T-cell (primary cell): ENCODE results near the gene ETFRF1. TPM values are rescaled to one million over a fixed set of nuclear protein-coding genes. Genes with fewer than 3 reads are reported as not detected.

Source experiments
- ATAC-seq, 4 experiments: fragments of 200-7000 bp in 3 of 4; fragments of 150-1000 bp in 1 of 4; cut with Tn5 transposase; replicated peaks in 1 of 4; 1 replicate in 3 of 4; 2 replicates in 1 of 4; pipeline ENCODE4 v1.10.0; 2021; ENCODE audit warnings: moderate library complexity in 3 of 4, mild to moderate bottlenecking in 2 of 4, moderate number of reproducible peaks in 1 of 4
- CTCF ChIA-PET, 2 donors: fragments of 300-600 bp; sonication (Branson Sonifier 250); formaldehyde crosslinking; loops; one replicate each; lab custom pipeline; 2022; ENCODE audit warnings: antibody characterized with exemption in 2 of 2; lab: Charles Lee
- POLR2A ChIA-PET, 2 donors: fragments of 300-600 bp; sonication (Branson Sonifier 250); formaldehyde crosslinking; loops; one replicate each; lab custom pipeline; 2022; ENCODE audit warnings: antibody characterized with exemption in 2 of 2; lab: Charles Lee
- DNase-seq, 35 experiments: peaks; one replicate each; pipeline versions ENCODE4 v3.0.0 to v3.0.0-alpha.2; 2013 to 2023
- H3K27ac ChIP-seq: one replicate; pipeline ENCODE4 v1.5.1; 2013; ENCODE audit warnings: low read length
- H3K27me3 ChIP-seq, 2 experiments: replicated peaks in 1 of 2; 1 replicate in 1 of 2; 2 replicates in 1 of 2; pipeline versions ENCODE4 v1.6.1 to v1.7.0; 2013; ENCODE audit warnings: low read length in 1 of 2, mixed read lengths in 1 of 2; ENCODE audit not compliant: control insufficient read depth in 2 of 2, insufficient read depth in 2 of 2; ENCODE audit errors: extremely low read depth in 1 of 2
- H3K36me3 ChIP-seq, 2 donors: 1 replicate in 1 of 2; 2 replicates in 1 of 2; pipeline versions ENCODE4 v1.6.1 to v1.7.0; 2013; ENCODE audit warnings: low read length in 1 of 2; ENCODE audit not compliant: control insufficient read depth in 2 of 2, insufficient read depth in 1 of 2; ENCODE audit errors: extremely low read depth in 1 of 2
- H3K4me1 ChIP-seq, 2 experiments: 1 replicate in 1 of 2; 2 replicates in 1 of 2; pipeline versions ENCODE4 v1.6.1 to v1.7.0; 2013; ENCODE audit warnings: low read length in 2 of 2, mixed read lengths in 1 of 2; ENCODE audit not compliant: insufficient read depth in 2 of 2, control insufficient read depth in 1 of 2; ENCODE audit errors: extremely low read depth in 1 of 2
- H3K4me3 ChIP-seq, 2 donors: 1 replicate in 1 of 2; 2 replicates in 1 of 2; pipeline versions ENCODE4 v1.5.1 to v1.7.0; 2013; ENCODE audit warnings: mild to moderate bottlenecking in 2 of 2, low read length in 1 of 2, moderate library complexity in 1 of 2; ENCODE audit not compliant: control insufficient read depth in 1 of 2; ENCODE audit errors: extremely low read depth in 1 of 2
- H3K9me3 ChIP-seq: 2 replicates; pipeline ENCODE4 v1.7.0; 2013
- H3K27ac Mint-ChIP-seq, 2 donors: one replicate each; pipeline ENCODE4 v1.8.0; 2020 to 2021; ENCODE audit warnings: mild to moderate bottlenecking in 2 of 2, mixed read lengths in 2 of 2
- H3K27me3 Mint-ChIP-seq, 2 donors: one replicate each; pipeline ENCODE4 v1.8.0; 2021 to 2022; ENCODE audit warnings: mixed read lengths in 2 of 2
- H3K36me3 Mint-ChIP-seq: one replicate; pipeline ENCODE4 v1.8.0; 2021; ENCODE audit warnings: mixed read lengths
- H3K4me1 Mint-ChIP-seq, 3 donors: one replicate each; pipeline ENCODE4 v1.8.0; 2020 to 2022; ENCODE audit warnings: mixed read lengths in 3 of 3, mild to moderate bottlenecking in 1 of 3
- H3K4me3 Mint-ChIP-seq, 3 donors: one replicate each; pipeline ENCODE4 v1.8.0; 2020 to 2022; ENCODE audit warnings: mild to moderate bottlenecking in 3 of 3, mixed read lengths in 3 of 3, moderate library complexity in 3 of 3
- H3K9me3 Mint-ChIP-seq, 3 donors: one replicate each; pipeline ENCODE4 v1.8.0; 2020 to 2022; ENCODE audit warnings: mixed read lengths in 3 of 3
- WGBS: methylation state at CpG from one replicate; pipeline ENCODE4 v1.1.5; 2013; ENCODE audit warnings: missing lambda C conversion rate; ENCODE audit not compliant: insufficient coverage; 5-methylcytosine and 5-hydroxymethylcytosine counted together
- total RNA-seq, 35 experiments: library from RNA in 6 of 35; stranded (reverse) in 6 of 35; fragments of 120-200 nt in 1 of 35; gene quantifications; one replicate each; pipeline versions ENCODE4 v1.2.1 to v1.2.4 and lab custom pipeline; 2013 to 2026

ETFRF1 gene
- total RNA-seq, 5 donors from 2014 or later (not counting 1 experiment from before 2014, with no cell fraction given) = 20.0 to 34.4 (median 22.1) TPM

DNA sequence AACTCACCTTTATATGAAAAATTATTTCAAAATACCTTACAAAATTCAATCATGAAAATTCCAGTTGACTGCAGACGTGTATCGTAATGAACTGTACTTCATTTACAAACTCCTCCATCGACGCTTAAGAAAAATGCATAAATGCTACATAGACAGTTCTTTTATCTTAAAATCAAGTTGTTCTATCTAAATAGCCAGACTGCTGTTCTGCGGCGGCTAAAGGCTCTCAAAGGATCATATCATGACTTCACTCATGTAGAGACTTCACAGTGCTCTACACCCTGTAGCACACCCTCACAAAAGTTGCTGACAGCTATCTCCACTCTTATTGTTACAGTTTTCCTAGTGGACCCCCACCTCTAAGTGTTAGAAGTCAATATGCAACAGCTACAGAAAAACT lies 50.5 kb downstream of the ETFRF1 start:
- CTCF ChIA-PET = interaction anchor here in 1 of 2 donors (0.5 kb wide), 1 partner anchor 75 kb away, joined by 6 read pairs; no protein-coding TSS in a partner anchor
- Mint-ChIP-seq H3K27me3 (no peaks in the 10 kb centered on the region), H3K27ac (peak overlapping the region in 1 of 2 donors; percentile 68), H3K4me1 (peaks cover 55 to 69% (median 62%) of the 10 kb centered on the region in 3 donors), H3K9me3 (no peaks in the 10 kb centered on the region), H3K4me3 (peak overlapping the region in 1 of 3 donors; percentile 8), H3K36me3 (peaks cover 23% of the 10 kb centered on the region)
- POLR2A ChIA-PET = no interaction called here
- Histone ChIP-seq H3K27ac (no peak overlapping the region), H3K9me3 (no peaks in the 10 kb centered on the region), H3K4me3 (no peak overlapping the region), H3K36me3 (peaks cover 0 to 8% of the 10 kb centered on the region in 2 donors), H3K27me3 (no peaks in the 10 kb centered on the region), H3K4me1 (peaks cover 12 to 27% of the 10 kb centered on the region in 2 experiments)
- no peak for DNase-seq
- WGBS = 99% methylated on average over 6 of the region's 6 CpGs
- no peak for ATAC-seq

DNA sequence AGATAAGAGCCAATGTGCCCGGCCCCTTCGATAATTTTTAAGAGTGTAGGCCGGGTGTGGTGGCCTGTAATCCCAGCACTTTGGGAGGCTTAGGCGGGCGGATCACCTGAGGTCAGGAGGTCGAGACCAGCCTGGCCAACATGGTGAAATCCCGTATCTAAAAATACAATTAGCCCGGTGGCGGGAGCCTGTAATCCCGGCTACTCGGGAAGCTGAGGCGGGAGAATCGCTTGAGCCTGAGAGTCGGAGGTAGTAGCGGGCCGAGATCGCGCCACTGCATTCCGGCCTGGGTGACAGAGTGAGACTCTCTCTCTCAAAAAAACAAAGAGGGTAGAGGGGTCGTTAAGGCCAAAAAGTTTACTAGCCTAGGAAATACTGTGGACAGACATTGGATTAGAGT lies 53.1 kb downstream of the ETFRF1 start:
- Mint-ChIP-seq H3K36me3 (peaks cover 18% of the 10 kb centered on the region), H3K4me3 (peak overlapping the region in 2 of 3 donors; percentile 9 to 91), H3K27me3 (no peaks in the 10 kb centered on the region), H3K4me1 (peaks cover 54 to 65% (median 63%) of the 10 kb centered on the region in 3 donors), H3K27ac (peak overlapping the region in 1 of 2 donors; percentile 5), H3K9me3 (no peaks in the 10 kb centered on the region)
- ChIA-PET CTCF (no interaction called here), POLR2A (interaction anchor here in 1 of 2 donors (0.6 kb wide), 1 partner anchor 14 kb away, joined by 3 read pairs; no protein-coding TSS in a partner anchor)
- DNase-seq (no peak), ATAC-seq (no peak)
- Histone ChIP-seq H3K9me3 (no peaks in the 10 kb centered on the region), H3K36me3 (peaks cover 0 to 2% of the 10 kb centered on the region in 2 donors), H3K4me3 (no peak overlapping the region), H3K27ac (no peak overlapping the region), H3K4me1 (peaks cover 8 to 29% of the 10 kb centered on the region in 2 experiments), H3K27me3 (no peaks in the 10 kb centered on the region)
- WGBS = 97% methylated on average over 19 of the region's 20 CpGs

DNA sequence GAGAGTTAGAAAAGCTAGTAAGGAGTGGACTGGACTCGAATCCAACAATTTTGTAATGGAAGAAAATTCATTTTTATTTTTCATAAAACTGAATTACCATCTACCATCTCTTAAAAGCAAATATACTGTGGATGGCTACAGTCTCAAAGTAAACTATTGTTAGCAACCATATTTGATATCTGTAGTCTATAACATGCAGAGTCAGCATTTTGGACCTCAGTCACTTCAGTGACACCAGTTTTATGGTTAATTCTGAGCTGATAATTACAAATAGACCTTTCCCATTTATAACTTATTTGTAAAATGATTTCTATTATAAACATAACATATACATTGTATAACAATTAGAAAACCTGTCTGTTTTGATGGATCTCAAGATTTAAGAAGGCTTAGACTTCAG lies 53.7 kb downstream of the ETFRF1 start:
- Mint-ChIP-seq H3K4me3 (peak overlapping the region; percentile 87 to 91 (median 91)), H3K27ac (peak overlapping the region in 1 of 2 donors; percentile 5), H3K27me3 (no peaks in the 10 kb centered on the region), H3K9me3 (no peaks in the 10 kb centered on the region), H3K4me1 (peaks cover 55 to 68% (median 65%) of the 10 kb centered on the region in 3 donors), H3K36me3 (peaks cover 17% of the 10 kb centered on the region)
- peaks cover 8 to 29% of the 10 kb centered on the region in 2 experiments for H3K4me1 ChIP-seq
- H3K9me3 ChIP-seq = no peaks in the 10 kb centered on the region
- DNase-seq (no peak), ATAC-seq (no peak)
- H3K27ac ChIP-seq = no peak overlapping the region
- ChIA-PET POLR2A (interaction anchor here (0.6 to 0.9 kb wide), 3 partner anchors 14 to 142 kb away, joined by 3 to 4 read pairs (median 3); no protein-coding TSS in a partner anchor), CTCF (no interaction called here)
- WGBS = no CpG with 5 or more reads among the region's 1 CpG
- H3K4me3 ChIP-seq = no peak overlapping the region
- no peaks in the 10 kb centered on the region for H3K27me3 ChIP-seq
- peaks cover 0 to 2% of the 10 kb centered on the region in 2 donors for H3K36me3 ChIP-seq

DNA sequence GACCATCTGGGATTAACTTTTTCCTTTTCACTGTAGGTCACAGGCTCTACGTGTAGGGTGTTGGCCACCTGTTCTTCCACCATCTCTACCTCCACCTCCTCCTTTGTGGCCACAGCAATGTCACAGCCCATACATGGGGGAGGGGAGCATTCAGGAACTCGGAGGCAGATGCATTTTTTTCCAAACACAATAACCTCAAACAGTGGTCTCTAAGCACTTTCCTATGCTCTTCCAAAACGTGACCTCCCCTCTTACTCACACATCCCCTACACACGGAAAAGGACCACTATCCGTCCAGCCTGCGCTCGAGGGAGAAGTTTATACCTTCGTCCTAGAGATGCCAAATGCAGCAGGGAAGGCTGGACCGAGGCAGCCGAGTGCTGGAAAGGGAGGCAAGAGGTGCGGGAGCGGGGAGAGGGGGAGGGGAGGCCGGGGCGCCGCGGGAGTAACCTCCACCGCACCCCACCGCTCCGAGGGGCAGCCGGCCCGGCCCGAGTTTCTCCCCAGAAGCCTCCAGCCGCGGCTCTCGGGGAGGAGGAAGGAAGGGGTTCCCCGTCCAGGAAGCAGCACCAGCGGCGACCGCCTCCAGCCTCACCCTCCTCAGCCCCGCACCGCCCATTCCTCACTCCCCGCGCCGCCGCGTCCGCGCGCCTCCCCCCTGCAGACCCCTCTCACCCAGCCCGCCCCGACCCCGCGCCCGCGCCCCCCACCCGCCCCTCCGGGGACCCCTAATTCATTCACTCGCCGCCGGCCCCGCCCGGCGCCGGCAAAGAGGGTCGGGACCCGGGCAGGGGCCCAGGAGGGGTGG lies 55.1 kb downstream of the ETFRF1 start:
- H3K9me3 ChIP-seq = no peaks in the 10 kb centered on the region
- Mint-ChIP-seq H3K4me3 (peak overlapping the region; percentile 87 to 91 (median 91)), H3K4me1 (peaks cover 51 to 63% (median 54%) of the 10 kb centered on the region in 3 donors), H3K27ac (peak overlapping the region; percentile 86 to 87), H3K27me3 (no peaks in the 10 kb centered on the region), H3K9me3 (no peaks in the 10 kb centered on the region), H3K36me3 (peaks cover 13% of the 10 kb centered on the region)
- ChIA-PET POLR2A (interaction anchor here (0.7 to 1.4 kb wide), 8 partner anchors 9 to 261 kb away, joined by 3 to 11 read pairs (median 5); partner anchors contain the start of genes DNAI7 (in 1 of the 2) and ETFRF1 (in 1 of the 2)), CTCF (interaction anchor here (0.6 to 3.0 kb wide), 6 partner anchors 9 to 198 kb away, joined by 3 to 26 read pairs (median 4); no protein-coding TSS in a partner anchor)
- 0% methylated on average over 13 of the region's 56 CpGs for whole genome bisulfite sequencing
- H3K27ac ChIP-seq = peak overlapping the region; percentile 51
- peak; percentile 0 to 65 (median 34) for DNase-seq
- H3K4me1 ChIP-seq = peaks cover 8 to 29% of the 10 kb centered on the region in 2 experiments
- H3K27me3 ChIP-seq = no peaks in the 10 kb centered on the region
- H3K36me3 ChIP-seq = no peaks in the 10 kb centered on the region
- peak; percentile 52 to 64 (median 62) for ATAC-seq
- peak overlapping the region; percentile 74 to 82 for H3K4me3 ChIP-seq

DNA sequence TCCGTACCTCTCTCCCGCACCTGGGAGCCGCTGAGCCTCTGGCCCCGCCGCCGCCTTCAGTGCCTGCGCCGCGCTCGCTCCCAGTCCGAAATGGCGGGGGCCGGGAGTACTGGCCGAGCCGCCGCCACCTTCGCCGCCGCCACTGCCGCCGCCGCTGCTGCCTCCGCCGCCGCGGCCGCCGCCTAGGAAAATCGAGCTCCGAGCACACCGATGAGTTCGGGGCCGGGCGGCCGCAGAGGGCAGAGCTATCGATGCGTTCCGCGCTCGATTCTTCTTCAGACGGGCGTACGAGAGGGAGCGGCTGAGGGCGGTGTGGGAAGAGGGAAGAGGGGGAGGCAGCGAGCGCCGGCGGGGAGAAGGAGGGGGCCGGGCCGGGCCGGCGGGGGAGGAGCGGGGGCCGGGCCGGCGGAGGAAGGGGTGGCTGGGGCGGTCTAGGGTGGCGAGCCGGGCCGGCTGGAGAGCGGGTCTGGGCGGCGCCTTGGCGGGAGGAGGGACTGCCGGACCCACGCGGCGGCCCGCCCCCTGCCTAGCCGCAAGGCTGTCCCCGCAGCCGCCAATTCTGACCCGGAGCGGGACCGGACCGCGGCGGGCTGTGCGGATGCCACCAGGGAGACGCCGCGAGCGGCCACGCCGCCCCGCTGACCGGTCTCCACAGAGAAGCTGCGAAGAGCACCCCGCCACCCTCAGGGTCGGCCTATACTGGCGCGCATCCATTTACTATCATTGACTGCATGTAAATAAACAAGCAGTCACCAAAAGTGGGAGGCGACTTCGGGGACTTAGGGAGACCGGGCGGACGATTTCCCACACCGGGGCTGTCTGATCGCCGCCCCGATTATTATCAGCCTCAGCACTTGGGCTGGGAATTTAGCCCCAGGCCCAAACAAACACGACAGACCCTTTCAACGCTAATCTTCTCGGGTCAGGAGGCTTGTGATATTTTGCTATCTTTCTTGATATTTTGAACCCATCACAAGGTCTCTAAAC lies 56.0 kb downstream of the ETFRF1 start, which contains the start of gene KRAS:
Gene KRAS (minus strand): TSS at position 186 of the 987 bp plus-strand sequence.
- peak within 1 kb of the TSS; percentile 74 to 82 for H3K4me3 ChIP-seq
- peak within 1 kb of the TSS; percentile 51 for H3K27ac ChIP-seq

More for the DNA sequence above, 56.0 kb downstream of the ETFRF1 start, which contains the start of gene KRAS:
- Histone ChIP-seq H3K27me3 (no peaks in the 10 kb centered on the region), H3K4me1 (peaks cover 8 to 28% of the 10 kb centered on the region in 2 experiments), H3K9me3 (no peaks in the 10 kb centered on the region), H3K36me3 (no peaks in the 10 kb centered on the region)
- ChIA-PET CTCF (interaction anchor here (0.6 to 3.0 kb wide), 8 partner anchors 10 to 199 kb away, joined by 3 to 26 read pairs (median 3); no protein-coding TSS in a partner anchor), POLR2A (interaction anchor here (0.7 to 1.4 kb wide), 8 partner anchors 10 to 262 kb away, joined by 3 to 11 read pairs (median 5); partner anchors contain the start of genes DNAI7 (in 1 of the 2) and ETFRF1 (in 1 of the 2))
- H3K27me3 Mint-ChIP-seq = no peaks in the 10 kb centered on the region
- peak within 1 kb of the TSS; percentile 87 to 91 (median 91) for H3K4me3 Mint-ChIP-seq
- H3K36me3 Mint-ChIP-seq = peaks cover 6% of the 10 kb centered on the region
- DNase-seq (peak; percentile 78 to 97 (median 88)), ATAC-seq (peak; percentile 87 to 91 (median 89))
- H3K4me1 Mint-ChIP-seq = peaks cover 43 to 54% (median 45%) of the 10 kb centered on the region in 3 donors
- H3K27ac Mint-ChIP-seq = peak within 1 kb of the TSS; percentile 88 to 89
- under 1% methylated on average over 102 of the region's 105 CpGs for WGBS
- no peaks in the 10 kb centered on the region for H3K9me3 Mint-ChIP-seq
